ENCODE measurements around the gene FAM25G.
"Not testable (repeated sequence)": the region's sequence is repeated elsewhere in the genome, so short reads cannot be mapped to it uniquely, and the experiment has no call there.

The FAM25G gene

GRCh38 chr10:47491600-47491999 lies at the start of gene FAM25G:
TSS of gene FAM25G (minus strand) at chr10:47491700. CDS start at chr10:47491674, 26 bp downstream.
- DNase-seq: not testable (repeated sequence)

- not testable (repeated sequence) for DNase-seq
These were observed 44.9 kb upstream of the FAM25G start for GRCh38 chr10:47536430-47536829.

GRCh38 chr10:47523475-47523874 lies 32.0 kb upstream of the FAM25G start, which contains the start of gene AGAP9:
TSS of gene AGAP9 (minus strand) at chr10:47523638. CDS start at chr10:47523526, 112 bp downstream.
- DNase-seq: not testable (repeated sequence)

GRCh38 chr10:47502313-47502712 lies 10.8 kb upstream of the FAM25G start:
- DNase-seq: not testable (repeated sequence)

GRCh38 chr10:47494226-47494625 lies 2.7 kb upstream of the FAM25G start:
- DNase-seq: not testable (repeated sequence)

- not testable (repeated sequence) for DNase-seq
These were observed 1.9 kb downstream of the FAM25G start for GRCh38 chr10:47489630-47490029.

- DNase-seq: peak; percentile 44
These were observed 5.6 kb downstream of the FAM25G start for GRCh38 chr10:47485943-47486342.

- not testable (repeated sequence) for DNase-seq
These were observed 6.7 kb downstream of the FAM25G start for GRCh38 chr10:47484786-47485185.

GRCh38 chr10:47483923-47484322 lies 7.6 kb downstream of the FAM25G start, which contains the start of gene ANXA8:
TSS of gene ANXA8 (minus strand) at chr10:47484115. CDS start at chr10:47483933, 182 bp downstream.
- not testable (repeated sequence) for DNase-seq

- DNase-seq: not testable (repeated sequence)
These were observed 9.1 kb downstream of the FAM25G start for GRCh38 chr10:47482367-47482766.

- DNase-seq: not testable (repeated sequence)
These were observed 9.7 kb downstream of the FAM25G start for GRCh38 chr10:47481768-47482181.

- not testable (repeated sequence) for DNase-seq
These were observed 10.2 kb downstream of the FAM25G start for GRCh38 chr10:47481182-47481766.

- not testable (repeated sequence) for DNase-seq
These were observed 11.4 kb downstream of the FAM25G start for GRCh38 chr10:47480133-47480532.

- not testable (repeated sequence) for DNase-seq
These were observed 13.4 kb downstream of the FAM25G start for GRCh38 chr10:47478114-47478513.

- not testable (repeated sequence) for DNase-seq
These were observed 14.4 kb downstream of the FAM25G start for GRCh38 chr10:47477078-47477477.

GRCh38 chr10:47475101-47475500 lies 16.4 kb downstream of the FAM25G start:
- not testable (repeated sequence) for DNase-seq

GRCh38 chr10:47473516-47473915 lies 18.0 kb downstream of the FAM25G start:
- not testable (repeated sequence) for DNase-seq

- not testable (repeated sequence) for DNase-seq
These were observed 18.9 kb downstream of the FAM25G start for GRCh38 chr10:47472647-47473046.

- not testable (repeated sequence) for DNase-seq
These were observed 19.4 kb downstream of the FAM25G start for GRCh38 chr10:47472072-47472471.

- DNase-seq: not testable (repeated sequence)
These were observed 22.6 kb downstream of the FAM25G start for GRCh38 chr10:47468731-47469528.

GRCh38 chr10:47467957-47468356 lies 23.5 kb downstream of the FAM25G start:
- DNase-seq: not testable (repeated sequence)

- not testable (repeated sequence) for DNase-seq
These were observed 24.0 kb downstream of the FAM25G start for GRCh38 chr10:47467458-47467857.

GRCh38 chr10:47465216-47465917 lies 26.1 kb downstream of the FAM25G start:
- not testable (repeated sequence) for DNase-seq
